Measurements from ENCODE around the gene SRCAP. TPM values are rescaled to one million over a fixed set of nuclear protein-coding genes. Genes with fewer than 3 reads are reported as not detected.

Gene SRCAP
- total and polyA plus RNA-seq, 11 donors = 22.9 to 51.2 (median 39.7) TPM

DNA sequence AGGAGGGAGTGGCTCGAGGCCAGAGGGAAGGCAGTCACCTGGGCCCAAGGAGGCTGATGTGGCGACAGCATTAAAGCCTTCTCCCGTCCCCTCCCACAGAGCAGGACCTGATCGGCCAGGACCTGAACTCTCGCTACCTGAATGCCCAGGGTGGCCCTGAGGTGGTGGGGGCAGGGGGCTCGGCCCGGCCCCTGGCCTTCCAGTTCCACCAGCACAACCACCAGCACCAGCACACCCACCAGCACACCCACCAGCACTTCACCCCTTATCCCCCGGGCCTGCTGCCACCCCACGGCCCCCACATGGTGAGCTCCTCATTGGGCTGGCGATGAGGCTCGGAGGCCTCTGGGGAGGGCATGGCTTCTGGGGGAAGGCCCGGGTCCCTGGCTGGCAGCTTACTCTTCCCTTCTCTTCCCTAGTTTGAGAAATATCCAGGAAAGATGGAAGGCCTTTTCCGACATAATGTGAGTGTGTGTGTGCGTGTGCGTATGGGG lies 34.3 kb upstream of the SRCAP start:
- no peak for DNase-seq
- whole genome bisulfite sequencing, 4 donors = 91 to 95% (median 91%) methylated on average over 11 to 15 of the region's 15 CpGs
- no peak for TF ChIP-seq POLR2A (IDR thresholded peaks at IDR 0.05)
- TF ChIP-seq, protein P1, sequence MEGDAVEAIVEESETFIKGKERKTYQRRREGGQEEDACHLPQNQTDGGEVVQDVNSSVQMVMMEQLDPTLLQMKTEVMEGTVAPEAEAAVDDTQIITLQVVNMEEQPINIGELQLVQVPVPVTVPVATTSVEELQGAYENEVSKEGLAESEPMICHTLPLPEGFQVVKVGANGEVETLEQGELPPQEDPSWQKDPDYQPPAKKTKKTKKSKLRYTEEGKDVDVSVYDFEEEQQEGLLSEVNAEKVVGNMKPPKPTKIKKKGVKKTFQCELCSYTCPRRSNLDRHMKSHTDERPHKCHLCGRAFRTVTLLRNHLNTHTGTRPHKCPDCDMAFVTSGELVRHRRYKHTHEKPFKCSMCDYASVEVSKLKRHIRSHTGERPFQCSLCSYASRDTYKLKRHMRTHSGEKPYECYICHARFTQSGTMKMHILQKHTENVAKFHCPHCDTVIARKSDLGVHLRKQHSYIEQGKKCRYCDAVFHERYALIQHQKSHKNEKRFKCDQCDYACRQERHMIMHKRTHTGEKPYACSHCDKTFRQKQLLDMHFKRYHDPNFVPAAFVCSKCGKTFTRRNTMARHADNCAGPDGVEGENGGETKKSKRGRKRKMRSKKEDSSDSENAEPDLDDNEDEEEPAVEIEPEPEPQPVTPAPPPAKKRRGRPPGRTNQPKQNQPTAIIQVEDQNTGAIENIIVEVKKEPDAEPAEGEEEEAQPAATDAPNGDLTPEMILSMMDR (IDR thresholded peaks at IDR 0.05) = no peak
- Histone ChIP-seq H3K4me1 (peaks cover 0 to 40% (median 34%) of the 10 kb centered on the region in 12 donors), H3K27ac (no peak overlapping the region), H3K4me3 (no peak overlapping the region), H3K36me3 (peaks cover 0 to 95% (median 90%) of the 10 kb centered on the region in 9 donors), H3K27me3 (no peaks in the 10 kb centered on the region), H3K9me3 (no peaks in the 10 kb centered on the region)
- no peak for ATAC-seq
- intact Hi-C loops (cut with DNase I) = loop anchor here in 3 of 10 donors (2.0 to 5.0 kb wide), 2 partner anchors 28 to 33 kb away; partner anchors contain the start of gene SRCAP (in 2 of the 3)

DNA sequence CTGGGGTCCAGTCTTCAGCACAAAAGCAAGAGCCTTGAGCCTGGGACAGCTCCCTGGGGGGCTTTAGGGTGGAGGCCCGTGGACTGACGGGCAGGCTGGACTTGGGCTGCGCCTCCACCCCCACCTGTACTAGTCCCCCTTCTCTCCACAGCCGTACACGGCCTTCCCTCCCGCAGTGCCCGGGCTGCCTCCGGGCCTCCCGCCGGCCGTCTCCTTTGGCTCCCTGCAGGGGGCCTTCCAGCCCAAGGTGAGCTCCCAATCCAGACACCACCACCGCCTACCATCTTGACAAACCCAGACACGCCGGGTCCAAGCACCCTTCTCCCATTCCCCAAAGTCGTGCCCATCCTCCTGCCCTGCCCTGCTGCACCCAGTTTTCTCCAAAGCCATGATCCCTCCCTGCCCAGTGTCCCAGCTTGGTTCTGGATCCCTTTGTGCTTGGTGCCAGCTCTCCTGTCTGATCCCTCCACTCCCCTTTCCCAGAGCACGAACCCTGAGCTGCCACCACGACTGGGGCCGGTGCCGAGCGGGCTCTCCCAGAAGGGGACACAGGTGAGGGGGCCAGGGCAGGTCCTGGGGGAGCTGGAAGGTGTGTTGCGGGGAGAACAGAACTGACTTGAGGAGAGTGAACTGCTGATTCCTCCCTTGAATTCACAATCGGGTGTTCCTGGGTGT lies 33.7 kb upstream of the SRCAP start:
- H3K4me3 ChIP-seq = no peak overlapping the region
- peaks cover 0 to 36% (median 28%) of the 10 kb centered on the region in 12 donors for H3K4me1 ChIP-seq
- TF ChIP-seq, protein P1 (IDR thresholded peaks at IDR 0.05) = no peak
- no peak for TF ChIP-seq POLR2A (IDR thresholded peaks at IDR 0.05)
- intact Hi-C loops (cut with DNase I) = loop anchor here in 1 of 10 donors (2.0 kb wide), 1 partner anchor 28 kb away; no protein-coding TSS in a partner anchor
- H3K36me3 ChIP-seq = peaks cover 0 to 100% (median 96%) of the 10 kb centered on the region in 9 donors
- WGBS, 4 donors = 83 to 88% (median 87%) methylated on average over 20 to 22 of the region's 22 CpGs
- no peaks in the 10 kb centered on the region for H3K9me3 ChIP-seq
- H3K27me3 ChIP-seq = no peaks in the 10 kb centered on the region
- no peak for DNase-seq
- no peak overlapping the region for H3K27ac ChIP-seq
- no peak for ATAC-seq

DNA sequence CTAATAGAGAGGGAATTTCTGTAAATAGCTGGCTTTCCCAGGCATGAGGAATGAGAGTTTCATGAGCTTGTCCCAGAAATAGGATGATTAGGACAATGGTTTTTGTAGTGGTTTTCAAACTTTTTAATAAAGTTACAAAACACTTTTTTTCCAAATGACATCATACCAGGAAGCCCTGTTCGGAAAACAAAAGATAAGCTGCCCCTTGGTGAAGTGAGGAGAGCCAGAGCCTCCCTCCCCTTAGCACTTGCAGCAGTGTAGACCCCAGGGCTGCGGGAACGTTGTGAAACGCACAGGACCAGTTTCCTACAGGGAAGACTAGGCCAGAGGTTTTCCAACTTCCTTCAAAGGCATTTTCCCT lies 33.2 kb upstream of the SRCAP start:
- intact Hi-C loops (cut with DNase I) = loop anchor here in 1 of 10 donors (2.0 kb wide), 1 partner anchor 27 kb away; no protein-coding TSS in a partner anchor
- no peak for ATAC-seq
- H3K4me3 ChIP-seq = no peak overlapping the region
- peaks cover 0 to 31% (median 23%) of the 10 kb centered on the region in 12 donors for H3K4me1 ChIP-seq
- no peaks in the 10 kb centered on the region for H3K27me3 ChIP-seq
- no peak overlapping the region for H3K27ac ChIP-seq
- WGBS, 4 donors = 57 to 64% (median 62%) methylated on average over 4 of the region's 4 CpGs
- TF ChIP-seq, protein P1 (IDR thresholded peaks at IDR 0.05) = no peak
- no peak for TF ChIP-seq POLR2A (IDR thresholded peaks at IDR 0.05)
- peaks cover 0 to 100% (median 98%) of the 10 kb centered on the region in 9 donors for H3K36me3 ChIP-seq
- no peak for DNase-seq
- no peaks in the 10 kb centered on the region for H3K9me3 ChIP-seq

DNA sequence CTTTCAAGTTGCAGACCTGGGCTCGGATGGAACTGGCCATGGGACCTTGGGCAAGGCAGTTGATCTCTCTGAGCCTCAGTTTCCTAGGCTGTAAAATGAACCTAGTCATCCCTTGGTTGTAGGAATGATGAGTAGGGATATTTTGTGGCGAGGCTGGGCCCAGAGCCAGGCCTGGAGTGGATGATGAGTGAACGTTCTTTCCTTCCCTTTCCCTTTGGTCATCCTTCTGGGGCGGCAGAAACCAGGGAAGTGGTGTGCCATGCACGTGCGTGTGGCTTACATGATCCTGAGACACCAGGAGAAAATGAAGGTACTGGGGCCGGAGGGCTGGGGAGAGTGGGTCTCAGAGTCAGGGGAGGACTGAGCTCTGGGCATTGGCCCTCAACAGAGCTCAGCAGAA lies 32.3 kb upstream of the SRCAP start:
- WGBS, 4 donors = 68 to 82% (median 76%) methylated on average over 7 of the region's 7 CpGs
- Histone ChIP-seq H3K27me3 (no peaks in the 10 kb centered on the region), H3K4me3 (no peak overlapping the region), H3K36me3 (peaks cover 0 to 95% (median 92%) of the 10 kb centered on the region in 9 donors), H3K4me1 (peaks cover 0 to 22% (median 14%) of the 10 kb centered on the region in 12 donors), H3K27ac (no peak overlapping the region), H3K9me3 (no peaks in the 10 kb centered on the region)
- intact Hi-C loops (cut with DNase I) = no loop called here
- TF ChIP-seq, protein P1 (IDR thresholded peaks at IDR 0.05) = no peak
- no peak for TF ChIP-seq POLR2A (IDR thresholded peaks at IDR 0.05)
- DNase-seq (no peak), ATAC-seq (no peak)
